Ovary (tissue), 10 donors: ENCODE results near the gene ZBTB24. TPM values are rescaled to one million over a fixed set of nuclear protein-coding genes. Genes with fewer than 3 reads are reported as not detected.
A peak's percentile ranks its signal among the peaks of the same experiment; 100 is the strongest.

ENCODE experiments used
- DNase-seq, 5 donors: peaks; one replicate each; pipeline ENCODE4 v3.0.0-alpha.2; 2019 to 2020
- H3K27ac ChIP-seq, 2 donors: fragments of 200-600 bp; one replicate each; pipeline versions ENCODE4 v1.5.1 to v1.8.0; 2019 to 2022
- H3K27me3 ChIP-seq: fragments of 200-600 bp; one replicate; pipeline ENCODE4 v1.8.0; 2022
- H3K36me3 ChIP-seq: fragments of 200-600 bp; sonication (generic); one replicate; pipeline ENCODE4 v1.5.1; 2019
- H3K4me1 ChIP-seq: one replicate; pipeline ENCODE4 v1.8.1; 2013; ENCODE audit warnings: mild to moderate bottlenecking, moderate library complexity; ENCODE audit not compliant: insufficient read depth
- H3K4me3 ChIP-seq: fragments of 200-600 bp; sonication (generic); one replicate; pipeline ENCODE4 v1.5.1; 2017
- H3K9me3 ChIP-seq, 2 donors: fragments of 200-600 bp in 1 of 2; sonication (generic) in 1 of 2; one replicate each; pipeline versions ENCODE4 v1.5.1 to v1.8.1; 2013 to 2019; ENCODE audit warnings: mild to moderate bottlenecking in 1 of 2, moderate library complexity in 1 of 2
- CTCF ChIP-seq, 3 donors: fragments of 450-650 bp in 2 of 3; fragments of 200-600 bp in 1 of 3; IDR thresholded peaks; one replicate each; pipeline versions ENCODE4 v1.5.1 to v1.8.0; 2016 to 2022; ENCODE audit warnings: antibody characterized with exemption in 3 of 3, mild to moderate bottlenecking in 1 of 3
- EP300 ChIP-seq: sonication (generic); formaldehyde crosslinking; IDR thresholded peaks from one replicate; pipeline ENCODE4 v1.6.1; 2017; ENCODE audit warnings: antibody characterized with exemption
- POLR2A ChIP-seq: fragments of 450-650 bp; IDR thresholded peaks from one replicate; pipeline ENCODE4 v1.6.1; 2017; ENCODE audit warnings: antibody characterized with exemption, mild to moderate bottlenecking, moderate library complexity
- WGBS, 3 donors: extraction: QIAGEN DNeasy Blood & Tissue Kit in 1 of 3; methylation state at CpG; one replicate each; pipeline versions ENCODE4 v1.1.5 to v1.1.7; 2013 to 2017; 5-methylcytosine and 5-hydroxymethylcytosine counted together
- intact Hi-C, 4 donors: fragments of 100-400 bp; cut with DNase I; formaldehyde crosslinking; loops; one replicate each; pipeline versions ENCODE4 v1.11.0 to v1.15.1; 2022 to 2023
- long read RNA-seq, 3 donors: library from polyadenylated mRNA in 2 of 3; unstranded in 2 of 3; transcript quantifications; one replicate each; pipeline ENCODE4 v2.0.0 and lab custom pipeline, GENCODE V29; 2021 to 2026
- polyA plus RNA-seq, 2 donors: library from polyadenylated mRNA; stranded (reverse); fragments of 200-250 nt in 1 of 2; fragments of 350-450 nt in 1 of 2; fragmentation: Illumina TruSeq in 1 of 2; extraction: RNeasy Lipid Tissue Mini Kit (QIAGEN cat#74804) in 1 of 2; gene quantifications; one replicate each; pipeline ENCODE4 v1.2.3, GENCODE V29; 2013 to 2014
- total RNA-seq, 7 donors: library from RNA; depleted of rRNA in 2 of 7; stranded (reverse); fragments of >200 nt in 2 of 7; fragmentation: NEBNext Ultra II Directional in 3 of 7; extraction: Animal tissue kit (Norgen Biotek cat#: 25700) in 3 of 7; gene quantifications; one replicate each; pipeline versions ENCODE4 v1.1.0 to v1.2.4, GENCODE V29; 2016 to 2023
- donor health status: DM: no; HTN: no; CAD: no; lungs with moderate emphysema.
- donor health status: DM: no; HTN: no; CAD: no.
- donor health status: Bipolar disorder and iron deficiency.
- donor health status: DM: yes; HTN: yes; CAD: no.
- donor health status: DM: no; HTN: no; CAD: no.
- donor health status: DM: yes; HTN: yes; CAD: no.

Gene ZBTB24
- total RNA-seq: 10 to 100 TPM in 1 of 7 donors, 1 to 10 TPM in 6; 5.2 to 10.2 (median 7.0) TPM
- polyA plus RNA-seq: 1 to 10 TPM; 3.5 to 5.7 TPM
- long read RNA-seq, donor 1, full-length matches to known transcripts: 1 of 4 reads
- long read RNA-seq, donor 1, partial matches to known transcripts: 2 of 4 reads
- long read RNA-seq, donor 1, other reads (novel, unspliced or antisense): 1 of 4 reads
- long read RNA-seq, donor 2, full-length matches to known transcripts: 1 of 1 reads
- long read RNA-seq, donor 2, partial matches to known transcripts: 0 of 1 reads
- long read RNA-seq, donor 2, other reads (novel, unspliced or antisense): 0 of 1 reads
- long read RNA-seq, donor 3, full-length matches to known transcripts: 2 of 12 reads
- long read RNA-seq, donor 3, partial matches to known transcripts: 0 of 12 reads
- long read RNA-seq, donor 3, other reads (novel, unspliced or antisense): 10 of 12 reads

- peak within 1 kb of the TSS; percentile 99 for H3K4me3 ChIP-seq
- H3K27ac ChIP-seq: peak within 1 kb of the TSS; percentile 38 to 43
- no peaks in the 10 kb centered on the region for H3K36me3 ChIP-seq
- no peaks in the 10 kb centered on the region for H3K27me3 ChIP-seq
- H3K4me1 ChIP-seq: peaks cover 9% of the 10 kb centered on the region
- 1 to 2% (median 1%) methylated on average over 32 to 94 of the region's 97 CpGs for WGBS, 3 donors
- TF ChIP-seq EP300: no peak
- peak in 1 of 3 donors; percentile 12 for TF ChIP-seq CTCF (IDR thresholded peaks at IDR 0.05)
- TF ChIP-seq POLR2A: peak; percentile 30
- DNase-seq: peak; percentile 84 to 92 (median 87)
- intact Hi-C loops: no loop called here
- H3K9me3 ChIP-seq: no peaks in the 10 kb centered on the region
Observed at GRCh38 chr6:109482905-109483734, at the start of gene ZBTB24. Gene ZBTB24 (minus strand): TSS chr6:109483219. CDS start chr6:109482026, 1,193 bp downstream.

GRCh38 chr6:109531446-109531845 lies 48.4 kb upstream of the ZBTB24 start:
- TF ChIP-seq POLR2A (no peak), EP300 (no peak), CTCF (IDR thresholded peaks at IDR 0.05) (no peak)
- Histone ChIP-seq H3K4me3 (no peak overlapping the region), H3K27me3 (no peaks in the 10 kb centered on the region), H3K36me3 (no peaks in the 10 kb centered on the region), H3K9me3 (no peaks in the 10 kb centered on the region), H3K27ac (no peak overlapping the region), H3K4me1 (no peaks in the 10 kb centered on the region)
- WGBS, 3 donors: 52 to 62% (median 55%) methylated on average over 6 of the region's 6 CpGs
- intact Hi-C loops: no loop called here
- no peak for DNase-seq

GRCh38 chr6:109527989-109528388 lies 45.0 kb upstream of the ZBTB24 start:
- no peaks in the 10 kb centered on the region for H3K9me3 ChIP-seq
- H3K27me3 ChIP-seq: no peaks in the 10 kb centered on the region
- WGBS, 3 donors: 80 to 86% (median 80%) methylated on average over 3 of the region's 3 CpGs

More at GRCh38 chr6:109527989-109528388, 45.0 kb upstream of the ZBTB24 start:
- DNase-seq: no peak
- H3K4me1 ChIP-seq: no peaks in the 10 kb centered on the region
- no peak overlapping the region for H3K4me3 ChIP-seq
- no peak for TF ChIP-seq POLR2A
- no peak for TF ChIP-seq EP300
- no peak for TF ChIP-seq CTCF (IDR thresholded peaks at IDR 0.05)
- intact Hi-C loops: loop anchor here in 1 of 4 donors (10.0 kb wide), 1 partner anchor 527 kb away; no protein-coding TSS in a partner anchor
- H3K27ac ChIP-seq: no peak overlapping the region
- H3K36me3 ChIP-seq: no peaks in the 10 kb centered on the region
